ENCODE measurements around the gene NKAIN4.

GRCh38 chr20:63219866-63220521, 34.3 kb downstream of the NKAIN4 start:
- TF ChIP-seq CTCF (IDR thresholded peaks at IDR 0.05), result no peak
- no peak for TF ChIP-seq EZH2 (IDR thresholded peaks at IDR 0.05; ENCODE audit: borderline replicate concordance, insufficient read depth, low read depth, low read length, poor library complexity, severe bottlenecking)
